Measurements from ENCODE around the gene AGAP3.
A peak's percentile ranks its signal among the peaks of the same experiment; 100 is the strongest.

AGAP3 gene

GRCh38 chr7:151062111-151062398 lies 24.2 kb upstream of the AGAP3 start:
- no peak overlapping the region for H3K27ac Mint-ChIP-seq
- H3K4me3 Mint-ChIP-seq = no peak overlapping the region
- peaks cover 22 to 40% of the 10 kb centered on the region in 2 donors for H3K4me1 Mint-ChIP-seq
- no peaks in the 10 kb centered on the region for H3K27me3 Mint-ChIP-seq
- no peak for ATAC-seq (replicated peaks)
- H3K9me3 Mint-ChIP-seq = no peaks in the 10 kb centered on the region
- peaks cover 6 to 15% of the 10 kb centered on the region in 2 donors for H3K36me3 Mint-ChIP-seq
- no peak for DNase-seq

- no peak overlapping the region for H3K27ac Mint-ChIP-seq
- DNase-seq = no peak
- no peak for ATAC-seq (replicated peaks)
- no peak overlapping the region for H3K4me3 Mint-ChIP-seq
- H3K4me1 Mint-ChIP-seq = peaks cover 18 to 35% of the 10 kb centered on the region in 2 donors
- H3K36me3 Mint-ChIP-seq = peaks cover 9 to 19% of the 10 kb centered on the region in 2 donors
- H3K9me3 Mint-ChIP-seq = no peaks in the 10 kb centered on the region
- H3K27me3 Mint-ChIP-seq = no peaks in the 10 kb centered on the region
Observed at GRCh38 chr7:151062399-151063211, 23.7 kb upstream of the AGAP3 start.

GRCh38 chr7:151063212-151063561 lies 23.1 kb upstream of the AGAP3 start:
- DNase-seq = no peak
- Mint-ChIP-seq H3K4me1 (peaks cover 18 to 34% of the 10 kb centered on the region in 2 donors), H3K27me3 (no peaks in the 10 kb centered on the region), H3K36me3 (peaks cover 13 to 24% of the 10 kb centered on the region in 2 donors), H3K4me3 (no peak overlapping the region), H3K9me3 (no peaks in the 10 kb centered on the region), H3K27ac (no peak overlapping the region)
- ATAC-seq (replicated peaks) = no peak

GRCh38 chr7:151064454-151064853 lies 21.8 kb upstream of the AGAP3 start:
- Mint-ChIP-seq H3K27ac (no peak overlapping the region), H3K9me3 (no peaks in the 10 kb centered on the region), H3K27me3 (no peaks in the 10 kb centered on the region), H3K4me1 (peaks cover 12 to 22% of the 10 kb centered on the region in 2 donors), H3K36me3 (peaks cover 19 to 29% of the 10 kb centered on the region in 2 donors), H3K4me3 (no peak overlapping the region)
- DNase-seq = no peak
- no peak for ATAC-seq (replicated peaks)

- no peak for ATAC-seq (replicated peaks)
- H3K27ac Mint-ChIP-seq = peak overlapping the region; percentile 38
- peaks cover 12 to 21% of the 10 kb centered on the region in 2 donors for H3K4me1 Mint-ChIP-seq
- H3K9me3 Mint-ChIP-seq = no peaks in the 10 kb centered on the region
- DNase-seq = no peak
- H3K36me3 Mint-ChIP-seq = peaks cover 23 to 32% of the 10 kb centered on the region in 2 donors
- H3K4me3 Mint-ChIP-seq = no peak overlapping the region
- no peaks in the 10 kb centered on the region for H3K27me3 Mint-ChIP-seq
Observed at GRCh38 chr7:151064993-151065392, 21.3 kb upstream of the AGAP3 start.

GRCh38 chr7:151065516-151065915 lies 20.8 kb upstream of the AGAP3 start:
- Mint-ChIP-seq H3K4me1 (peaks cover 12 to 16% of the 10 kb centered on the region in 2 donors), H3K9me3 (no peaks in the 10 kb centered on the region), H3K36me3 (peaks cover 25 to 37% of the 10 kb centered on the region in 2 donors), H3K27me3 (no peaks in the 10 kb centered on the region), H3K27ac (peak overlapping the region; percentile 38), H3K4me3 (no peak overlapping the region)
- ATAC-seq (replicated peaks) (no peak), DNase-seq (no peak)

GRCh38 chr7:151066273-151066974 lies 19.9 kb upstream of the AGAP3 start:
- Mint-ChIP-seq H3K4me3 (no peak overlapping the region), H3K4me1 (peaks cover 5 to 6% of the 10 kb centered on the region in 2 donors), H3K27me3 (no peaks in the 10 kb centered on the region), H3K27ac (no peak overlapping the region), H3K36me3 (peaks cover 27 to 43% of the 10 kb centered on the region in 2 donors), H3K9me3 (no peaks in the 10 kb centered on the region)
- ATAC-seq (replicated peaks) (no peak), DNase-seq (no peak)

GRCh38 chr7:151068069-151068773 lies 18.1 kb upstream of the AGAP3 start:
- no peaks in the 10 kb centered on the region for H3K27me3 Mint-ChIP-seq
- ATAC-seq (replicated peaks) = no peak
- H3K9me3 Mint-ChIP-seq = no peaks in the 10 kb centered on the region
- no peak overlapping the region for H3K4me3 Mint-ChIP-seq
- H3K36me3 Mint-ChIP-seq = peaks cover 33 to 53% of the 10 kb centered on the region in 2 donors
- no peak overlapping the region for H3K27ac Mint-ChIP-seq
- no peaks in the 10 kb centered on the region for H3K4me1 Mint-ChIP-seq
- no peak for DNase-seq

- Mint-ChIP-seq H3K4me3 (no peak overlapping the region), H3K4me1 (no peaks in the 10 kb centered on the region), H3K36me3 (peaks cover 39 to 50% of the 10 kb centered on the region in 2 donors), H3K27me3 (no peaks in the 10 kb centered on the region), H3K27ac (no peak overlapping the region), H3K9me3 (no peaks in the 10 kb centered on the region)
- DNase-seq (no peak), ATAC-seq (replicated peaks) (no peak)
Observed at GRCh38 chr7:151069841-151070573, 16.3 kb upstream of the AGAP3 start.

- Mint-ChIP-seq H3K4me1 (no peaks in the 10 kb centered on the region), H3K27ac (no peak overlapping the region), H3K4me3 (no peak overlapping the region), H3K36me3 (peaks cover 42 to 48% of the 10 kb centered on the region in 2 donors), H3K9me3 (no peaks in the 10 kb centered on the region), H3K27me3 (no peaks in the 10 kb centered on the region)
- ATAC-seq (replicated peaks) (no peak), DNase-seq (no peak)
Observed at GRCh38 chr7:151070574-151070960, 15.7 kb upstream of the AGAP3 start.

- ATAC-seq (replicated peaks) (no peak), DNase-seq (no peak)
- no peak overlapping the region for H3K27ac Mint-ChIP-seq
- no peak overlapping the region for H3K4me3 Mint-ChIP-seq
- no peaks in the 10 kb centered on the region for H3K4me1 Mint-ChIP-seq
- no peaks in the 10 kb centered on the region for H3K27me3 Mint-ChIP-seq
- H3K9me3 Mint-ChIP-seq = no peaks in the 10 kb centered on the region
- H3K36me3 Mint-ChIP-seq = peaks cover 48 to 53% of the 10 kb centered on the region in 2 donors
Observed at GRCh38 chr7:151071032-151071866, 15.0 kb upstream of the AGAP3 start.

GRCh38 chr7:151073990-151074389 lies 12.3 kb upstream of the AGAP3 start:
- H3K4me1 Mint-ChIP-seq = peaks cover 11 to 12% of the 10 kb centered on the region in 2 donors
- peak overlapping the region; percentile 51 for H3K27ac Mint-ChIP-seq
- H3K4me3 Mint-ChIP-seq = no peak overlapping the region
- H3K9me3 Mint-ChIP-seq = no peaks in the 10 kb centered on the region
- DNase-seq (no peak), ATAC-seq (replicated peaks) (no peak)
- no peaks in the 10 kb centered on the region for H3K27me3 Mint-ChIP-seq
- H3K36me3 Mint-ChIP-seq = peaks cover 43 to 57% of the 10 kb centered on the region in 2 donors

- DNase-seq = no peak
- Mint-ChIP-seq H3K36me3 (peaks cover 37 to 52% of the 10 kb centered on the region in 2 donors), H3K27me3 (no peaks in the 10 kb centered on the region), H3K27ac (no peak overlapping the region), H3K9me3 (no peaks in the 10 kb centered on the region), H3K4me3 (no peak overlapping the region), H3K4me1 (peaks cover 17 to 22% of the 10 kb centered on the region in 2 donors)
- ATAC-seq (replicated peaks) = no peak
Observed at GRCh38 chr7:151074817-151075661, 11.2 kb upstream of the AGAP3 start.

Measured in stimulated activated naive B cell treated with anti-CD40 and anti-IgM and Interleukin-4, amounts not matched to agents 10 μg/mL and 1 μg/mL and 100 μg/mL, for 72 hours (primary cell).